GM18858 (cell line): ENCODE data around the gene TMEM131.
"Not testable (repeated sequence)": the region's sequence is repeated elsewhere in the genome, so short reads cannot be mapped to it uniquely, and the experiment has no call there.

Experiments used
- ATAC-seq: cut with Tn5 transposase; IDR thresholded peaks from one replicate; pipeline ENCODE4 v1.9.1; 2021; ENCODE audit not compliant: unreplicated experiment

Gene TMEM131

GRCh38 chr2:98025481-98026037 is 29.8 kb upstream of the TMEM131 start:
- no peak for ATAC-seq

- ATAC-seq: not testable (repeated sequence)
These were observed 26.3 kb upstream of the TMEM131 start for GRCh38 chr2:98022067-98022466.

- ATAC-seq: no peak
These were observed 25.4 kb upstream of the TMEM131 start for GRCh38 chr2:98020992-98021713.

- ATAC-seq: no peak
These were observed 24.8 kb upstream of the TMEM131 start for GRCh38 chr2:98020516-98020915.

GRCh38 chr2:98016908-98017670 is 21.3 kb upstream of the TMEM131 start:
- ATAC-seq: no peak

- ATAC-seq: no peak
These were observed 19.9 kb upstream of the TMEM131 start for GRCh38 chr2:98015671-98016070.

DNA sequence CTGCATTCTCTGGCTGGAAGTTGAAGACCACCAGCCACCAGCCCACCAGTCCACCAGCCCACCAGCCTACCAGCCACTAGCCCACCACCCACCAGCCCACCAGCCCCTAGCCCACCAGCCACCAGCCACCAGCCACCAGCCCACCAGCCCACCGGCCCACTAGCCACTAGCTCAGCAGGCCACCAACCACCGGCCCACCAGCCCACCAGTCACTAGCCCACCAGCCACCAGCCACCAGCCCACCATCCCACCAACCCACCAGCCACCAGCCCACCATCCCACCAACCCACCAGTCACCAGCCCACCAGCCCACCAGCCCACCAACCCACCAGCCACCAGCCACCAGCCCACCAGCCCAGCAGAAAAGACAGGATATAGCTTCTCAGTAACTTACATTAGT is 18.6 kb upstream of the TMEM131 start:
- ATAC-seq: no peak

DNA sequence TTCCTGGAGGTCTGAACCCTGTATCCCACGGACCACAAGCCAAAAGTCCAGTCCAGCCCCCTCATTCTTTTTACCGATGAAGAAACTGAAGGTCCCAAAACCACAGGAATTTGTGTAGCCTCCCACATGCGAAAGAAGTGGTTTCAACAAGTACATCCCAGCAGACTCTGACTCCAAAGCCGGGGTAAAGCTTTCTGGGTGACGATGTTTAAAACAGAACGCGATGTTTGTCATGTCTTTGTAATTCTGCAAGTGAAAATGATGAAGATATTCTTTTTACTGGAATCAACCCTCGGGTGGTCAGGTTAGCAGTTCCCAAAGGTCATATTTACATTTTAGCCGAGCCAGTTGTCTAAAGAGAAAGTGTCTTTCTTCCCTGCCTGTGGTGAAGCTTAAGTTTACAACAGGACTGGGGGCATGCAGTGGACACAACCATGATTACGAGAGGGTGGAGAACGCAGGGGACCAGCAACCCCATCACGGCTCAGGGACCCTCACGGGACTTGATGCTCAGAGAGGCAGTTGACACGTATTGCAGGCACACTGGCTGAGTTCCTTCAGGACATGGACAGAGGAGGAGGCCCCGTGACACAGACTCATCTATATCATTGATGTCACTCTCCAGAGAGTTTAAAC is 17.8 kb upstream of the TMEM131 start:
- ATAC-seq: no peak

GRCh38 chr2:98012561-98012991 is 16.8 kb upstream of the TMEM131 start:
- peak; percentile 81 for ATAC-seq

- ATAC-seq: no peak
These were observed 14.4 kb upstream of the TMEM131 start for GRCh38 chr2:98009887-98010760.

GRCh38 chr2:98008415-98008814 is 12.7 kb upstream of the TMEM131 start:
- no peak for ATAC-seq

DNA sequence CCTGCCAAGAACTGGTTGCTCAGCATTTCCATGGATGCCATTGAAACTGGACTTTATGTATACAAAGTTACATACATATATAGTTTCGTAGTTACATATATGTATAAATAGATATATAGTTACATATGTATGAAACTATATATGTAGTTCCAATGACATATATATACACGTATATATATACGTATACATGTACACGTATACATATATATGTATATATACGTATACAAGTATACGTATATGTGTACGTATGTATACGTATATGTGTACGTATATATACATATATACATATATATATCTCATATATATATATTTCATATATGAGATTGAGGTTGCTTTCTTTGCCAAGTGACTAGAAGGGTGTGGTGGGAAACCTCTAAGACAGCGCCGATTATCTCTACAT is 10.6 kb upstream of the TMEM131 start:
- no peak for ATAC-seq

DNA sequence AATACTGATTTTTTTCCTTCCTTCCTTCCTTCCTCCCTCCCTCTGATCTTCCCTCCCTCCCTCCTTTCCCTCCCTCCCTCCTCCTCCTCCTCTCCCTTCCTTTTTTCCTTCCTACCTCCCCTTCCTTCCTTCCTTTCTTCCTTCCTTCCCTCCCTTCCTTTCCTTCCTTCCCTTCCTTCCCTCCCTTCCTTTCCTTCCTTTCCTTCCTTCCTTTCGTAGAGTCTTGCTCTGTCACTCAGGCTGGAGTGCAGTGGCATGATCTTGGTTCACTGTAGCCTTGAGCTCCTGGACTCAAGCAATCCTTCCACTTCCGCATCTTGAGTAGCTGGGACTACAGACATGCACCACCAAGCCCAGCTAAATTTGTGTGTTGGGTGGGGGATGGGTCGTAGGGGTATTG is 8.9 kb upstream of the TMEM131 start:
- ATAC-seq: no peak

- ATAC-seq: no peak
These were observed 8.3 kb upstream of the TMEM131 start for GRCh38 chr2:98004047-98004446.

- ATAC-seq: no peak
These were observed 3.8 kb upstream of the TMEM131 start for GRCh38 chr2:97999536-97999935.

DNA sequence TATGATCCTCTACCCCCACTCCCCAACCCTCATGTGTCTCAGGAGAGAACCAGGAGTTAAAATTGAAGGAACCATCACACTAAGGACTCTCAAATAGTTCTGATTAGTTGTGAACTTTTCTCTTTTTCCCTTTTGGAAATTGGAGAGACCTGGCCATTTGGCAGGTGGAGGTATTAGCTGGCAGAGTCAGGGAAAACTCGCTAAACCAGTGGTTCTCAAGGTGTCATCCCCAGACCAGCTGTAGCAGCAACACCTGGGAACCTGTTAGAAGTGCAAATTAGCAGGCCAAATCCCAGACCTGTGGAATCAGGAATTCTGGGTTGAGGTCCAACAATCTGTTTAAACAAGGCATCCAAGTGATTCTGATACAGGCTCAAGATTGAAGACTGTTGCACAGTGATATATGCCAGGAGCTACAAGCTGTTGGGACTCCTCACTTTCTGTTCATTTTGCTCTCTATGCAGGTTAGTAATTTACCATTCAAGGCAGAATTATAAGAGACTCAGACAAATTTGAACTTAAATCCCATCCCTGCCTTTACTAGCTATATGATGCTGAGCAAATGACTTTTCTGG is 2.8 kb upstream of the TMEM131 start:
- ATAC-seq: no peak

- ATAC-seq: no peak
These were observed 2.1 kb upstream of the TMEM131 start for GRCh38 chr2:97997784-97998392.

DNA sequence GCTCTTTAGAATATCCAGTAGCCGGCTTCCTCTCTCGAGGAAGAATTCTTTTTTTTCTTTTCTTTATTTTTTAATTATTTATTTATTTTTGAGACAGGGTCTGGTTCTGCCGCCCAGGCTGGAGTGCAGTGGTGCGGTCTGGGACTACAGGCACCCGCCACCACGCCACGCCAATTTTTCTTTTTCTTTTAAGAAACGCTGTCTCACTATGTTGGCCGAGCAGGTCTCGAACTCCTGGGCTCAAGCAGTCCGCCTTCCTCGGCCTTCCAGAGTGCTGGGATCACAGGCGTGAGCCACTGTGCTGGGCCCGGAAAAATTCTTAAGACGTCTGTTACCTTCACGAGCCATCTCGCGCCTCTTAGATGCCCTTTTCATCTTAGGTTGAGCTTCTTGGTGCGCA is 931 bp upstream of the TMEM131 start:
- ATAC-seq: no peak

GRCh38 chr2:97995026-97995733 is 568 bp downstream of the TMEM131 start:
- peak; percentile 16 for ATAC-seq
